Measurements from ENCODE around the gene FAM98B.

DNA sequence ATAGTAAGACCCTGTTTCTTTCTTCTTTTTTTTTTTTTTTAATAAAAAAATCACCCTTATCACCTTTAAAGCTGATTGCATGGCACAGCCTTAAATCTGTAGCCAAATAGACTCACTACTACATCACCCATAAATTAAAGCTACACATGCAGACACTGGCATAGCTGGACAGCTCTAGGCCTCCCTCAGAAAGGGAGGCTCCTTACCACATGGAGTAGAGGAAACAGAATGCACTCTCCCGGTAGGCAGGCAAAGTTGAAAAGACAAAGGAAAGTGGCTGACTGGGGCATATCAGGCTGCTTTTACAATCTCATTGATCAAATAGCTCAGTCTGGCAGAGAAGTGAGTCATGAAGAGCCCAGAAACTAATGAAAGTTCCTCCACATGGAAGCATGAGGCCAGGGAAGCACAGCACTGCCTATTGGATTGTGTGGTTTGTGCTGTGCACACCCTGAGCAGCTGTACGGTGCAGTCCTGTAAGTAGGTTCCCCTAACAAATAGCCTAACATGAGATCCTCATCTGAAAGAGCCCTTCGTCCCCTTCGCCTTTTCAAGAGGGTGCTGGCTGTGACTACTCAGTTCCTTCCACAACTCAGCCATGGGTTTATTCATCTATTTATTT, 32.7 kb upstream of the FAM98B start:
- TF ChIP-seq EZH2 (IDR thresholded peaks at IDR 0.05; ENCODE audit: low read length, missing control alignments): no peak
- TF ChIP-seq, protein P1, sequence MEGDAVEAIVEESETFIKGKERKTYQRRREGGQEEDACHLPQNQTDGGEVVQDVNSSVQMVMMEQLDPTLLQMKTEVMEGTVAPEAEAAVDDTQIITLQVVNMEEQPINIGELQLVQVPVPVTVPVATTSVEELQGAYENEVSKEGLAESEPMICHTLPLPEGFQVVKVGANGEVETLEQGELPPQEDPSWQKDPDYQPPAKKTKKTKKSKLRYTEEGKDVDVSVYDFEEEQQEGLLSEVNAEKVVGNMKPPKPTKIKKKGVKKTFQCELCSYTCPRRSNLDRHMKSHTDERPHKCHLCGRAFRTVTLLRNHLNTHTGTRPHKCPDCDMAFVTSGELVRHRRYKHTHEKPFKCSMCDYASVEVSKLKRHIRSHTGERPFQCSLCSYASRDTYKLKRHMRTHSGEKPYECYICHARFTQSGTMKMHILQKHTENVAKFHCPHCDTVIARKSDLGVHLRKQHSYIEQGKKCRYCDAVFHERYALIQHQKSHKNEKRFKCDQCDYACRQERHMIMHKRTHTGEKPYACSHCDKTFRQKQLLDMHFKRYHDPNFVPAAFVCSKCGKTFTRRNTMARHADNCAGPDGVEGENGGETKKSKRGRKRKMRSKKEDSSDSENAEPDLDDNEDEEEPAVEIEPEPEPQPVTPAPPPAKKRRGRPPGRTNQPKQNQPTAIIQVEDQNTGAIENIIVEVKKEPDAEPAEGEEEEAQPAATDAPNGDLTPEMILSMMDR (conservative IDR thresholded peaks at IDR 0.05 in 1 of 2, IDR thresholded peaks at IDR 0.05 in 1 of 2; ENCODE audit: low read depth in 1 of 2, low read length in 2 of 2): no peak

All from fibroblast of lung (primary cell).